NCI-H1436 (cell line): ENCODE results near the gene DCHS1.

ENCODE experiments used
- DNase-seq: peaks from one replicate; lab custom pipeline; 2025; lab: John Stamatoyannopoulos, UW

DCHS1 gene

GRCh38 chr11:6611092-6611962 is 44.3 kb downstream of the DCHS1 start:
- no peak for DNase-seq

- no peak for DNase-seq
Observed at GRCh38 chr11:6610591-6610990, 45.0 kb downstream of the DCHS1 start.

- DNase-seq: no peak
Observed at GRCh38 chr11:6609502-6610015, 46.0 kb downstream of the DCHS1 start.

DNA sequence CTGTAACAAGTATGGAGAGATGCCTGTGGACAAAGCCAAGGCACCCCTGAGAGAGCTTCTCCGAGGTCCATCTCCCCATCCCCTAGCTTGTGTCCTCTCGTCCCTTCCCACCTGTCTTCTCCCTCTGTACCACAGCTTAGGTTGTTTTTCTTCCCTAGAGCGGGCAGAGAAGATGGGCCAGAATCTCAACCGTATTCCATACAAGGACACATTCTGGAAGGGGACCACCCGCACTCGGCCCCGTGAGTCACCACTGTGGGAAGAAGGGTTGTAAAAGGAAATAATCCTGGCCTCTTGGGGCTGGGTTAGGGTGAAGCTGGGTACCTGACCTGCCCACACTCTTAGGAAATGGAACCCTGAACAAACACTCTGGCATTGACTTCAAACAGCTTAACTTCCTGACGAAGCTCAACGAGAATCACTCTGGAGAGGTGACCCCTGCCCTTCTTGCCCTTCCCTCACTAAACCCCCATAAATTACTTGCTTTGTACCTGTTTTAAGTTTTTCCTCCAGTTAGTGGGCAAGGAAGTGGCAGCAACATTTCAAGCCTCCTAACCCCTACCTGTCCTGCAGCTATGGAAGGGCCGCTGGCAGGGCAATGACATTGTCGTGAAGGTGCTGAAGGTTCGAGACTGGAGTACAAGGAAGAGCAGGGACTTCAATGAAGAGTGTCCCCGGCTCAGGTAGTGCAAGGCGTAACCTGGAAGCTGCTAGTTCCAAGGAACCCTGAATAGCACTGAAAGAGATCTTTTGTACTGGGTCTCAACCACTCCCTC is 46.7 kb downstream of the DCHS1 start:
- no peak for DNase-seq

GRCh38 chr11:6608011-6608410 is 47.6 kb downstream of the DCHS1 start:
- no peak for DNase-seq

DNA sequence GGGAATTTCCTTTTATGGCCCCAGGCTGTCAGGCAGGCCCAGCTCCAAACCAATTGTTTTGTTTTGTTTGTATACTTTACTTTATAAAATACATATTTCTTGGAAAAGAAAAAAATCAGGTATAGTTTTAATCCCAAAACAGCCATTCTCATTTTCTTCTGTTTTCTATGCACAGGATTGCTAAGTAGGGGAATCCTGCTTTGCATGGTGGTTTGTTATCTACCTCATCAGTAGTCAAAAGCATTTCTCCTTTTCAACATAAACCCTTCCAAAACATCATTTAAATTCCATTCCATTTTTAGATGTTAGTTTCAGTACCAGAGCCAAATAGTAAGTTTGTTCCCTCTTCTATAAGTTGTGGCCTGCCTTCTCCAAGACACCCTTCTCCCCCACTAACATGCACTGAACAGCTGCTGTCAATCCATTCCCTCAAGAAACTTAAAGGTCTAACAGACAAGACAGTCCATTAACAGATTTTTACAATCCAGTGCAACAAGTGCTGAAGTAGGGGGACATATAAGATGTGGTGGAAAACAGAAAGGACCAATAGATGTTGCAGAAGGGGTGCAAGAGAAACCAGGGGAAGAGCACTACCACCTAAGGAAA is 48.3 kb downstream of the DCHS1 start:
- no peak for DNase-seq

DNA sequence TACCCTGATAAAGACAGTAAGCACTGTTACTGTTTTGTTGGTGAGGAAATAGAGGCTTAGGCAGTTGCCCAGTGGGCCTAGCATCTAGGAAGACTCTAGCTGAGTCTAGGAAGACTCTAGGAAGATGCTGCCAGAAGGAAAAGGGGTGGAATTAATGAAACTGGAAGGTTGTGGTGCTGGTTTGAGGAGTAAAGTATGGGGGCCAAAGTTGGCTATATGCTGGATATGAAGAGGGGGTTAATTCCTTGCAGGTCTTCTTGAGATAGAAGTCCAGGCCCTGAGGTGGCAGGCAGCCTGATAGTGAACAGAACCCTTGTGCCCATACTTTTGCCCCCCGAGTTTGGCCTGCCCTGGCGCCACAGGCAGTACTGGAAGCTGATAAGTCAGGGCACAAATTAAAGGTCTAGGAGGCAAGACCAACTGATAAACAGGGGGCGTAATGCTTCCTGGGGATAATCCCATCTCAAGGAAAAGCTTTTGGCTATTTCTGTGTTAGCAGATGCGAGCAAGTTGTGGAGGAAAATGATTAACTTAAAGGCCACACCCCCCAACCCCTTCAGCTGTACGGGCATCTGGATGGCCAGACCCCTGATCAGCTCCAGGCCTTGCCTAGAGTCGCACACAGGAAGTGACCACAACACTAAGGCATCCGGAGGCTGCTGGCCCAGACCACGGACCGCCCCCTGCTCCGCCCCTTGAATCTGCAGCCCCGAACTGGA is 49.0 kb downstream of the DCHS1 start:
- no peak for DNase-seq

DNA sequence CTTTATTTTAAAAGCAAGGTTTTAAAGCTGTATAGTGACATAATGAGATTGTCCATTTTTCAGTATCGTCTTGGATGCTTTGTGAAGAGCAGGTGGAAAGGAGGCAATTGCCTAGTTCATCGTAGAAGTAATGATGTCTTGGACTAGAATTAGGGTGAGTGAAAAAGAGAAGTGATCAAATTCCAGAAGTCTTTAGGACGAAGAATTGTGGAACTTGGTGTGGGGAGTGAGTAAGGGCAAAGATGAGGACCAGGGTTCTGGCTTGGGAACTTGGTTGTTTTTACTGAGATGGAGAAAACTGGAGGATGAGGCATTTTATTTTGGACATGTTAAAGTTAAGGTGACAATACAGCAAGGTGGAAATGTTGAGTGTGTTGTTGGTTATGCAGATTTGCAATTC is 50.8 kb downstream of the DCHS1 start:
- DNase-seq: no peak

- no peak for DNase-seq
Observed at GRCh38 chr11:6604081-6604626, 51.5 kb downstream of the DCHS1 start.

- peak; percentile 51 for DNase-seq
Observed at GRCh38 chr11:6603287-6604080, 52.1 kb downstream of the DCHS1 start, which contains the start of the genes ILK and RRP8. TSS of gene ILK (plus strand) at chr11:6603774. CDS start at chr11:6604272, 498 bp downstream. TSS of gene RRP8 (minus strand) at chr11:6603616. CDS start at chr11:6603502, 114 bp downstream.

GRCh38 chr11:6602096-6602940 is 53.3 kb downstream of the DCHS1 start:
- no peak for DNase-seq

DNA sequence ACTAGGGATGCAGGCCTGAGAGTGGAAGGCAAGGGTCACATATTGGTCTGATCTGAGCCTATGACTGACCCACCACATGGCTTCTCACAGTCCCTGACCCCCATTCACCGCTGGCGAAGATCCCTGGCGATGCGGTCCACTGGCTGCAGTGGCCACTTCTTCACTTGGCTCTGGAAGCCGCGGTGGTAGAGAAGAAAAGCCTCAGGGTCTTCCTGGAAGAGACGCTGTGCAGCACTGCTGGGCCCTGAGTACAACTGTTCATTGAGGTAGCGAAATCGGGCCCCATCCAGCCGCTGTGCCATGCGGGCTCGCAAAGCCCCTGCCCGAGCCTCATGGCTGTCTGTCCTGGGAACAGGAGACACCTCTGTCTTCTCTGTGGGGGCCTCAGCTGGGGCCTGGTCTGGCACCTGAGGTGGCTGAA is 54.6 kb downstream of the DCHS1 start:
- DNase-seq: no peak

DNA sequence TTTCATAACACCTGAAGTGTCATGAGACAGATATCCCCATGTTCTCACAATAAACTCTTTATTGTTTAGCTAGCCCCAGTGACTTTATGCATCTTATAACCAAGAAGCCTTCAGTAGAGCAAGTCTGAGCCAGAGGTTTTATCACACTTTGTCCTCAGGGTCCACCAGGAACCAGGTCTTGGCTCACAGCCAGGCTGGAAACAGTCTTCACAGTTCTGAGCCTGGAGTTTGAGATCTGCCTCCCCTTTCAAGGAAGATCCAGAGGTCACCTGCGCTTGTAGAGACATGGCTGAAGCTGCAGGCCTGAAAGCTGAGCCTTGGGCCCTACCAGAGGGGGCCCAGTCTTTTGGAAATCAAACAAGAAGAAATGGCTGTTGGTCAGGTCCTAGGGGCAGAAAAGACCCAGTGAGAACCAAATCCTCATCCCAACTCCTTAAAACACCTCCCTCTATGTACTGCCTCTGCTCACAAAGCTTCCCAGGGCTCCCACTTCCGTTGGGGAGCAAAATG is 55.7 kb downstream of the DCHS1 start:
- no peak for DNase-seq

- DNase-seq: no peak
Observed at GRCh38 chr11:6599449-6599848, 56.2 kb downstream of the DCHS1 start.

DNA sequence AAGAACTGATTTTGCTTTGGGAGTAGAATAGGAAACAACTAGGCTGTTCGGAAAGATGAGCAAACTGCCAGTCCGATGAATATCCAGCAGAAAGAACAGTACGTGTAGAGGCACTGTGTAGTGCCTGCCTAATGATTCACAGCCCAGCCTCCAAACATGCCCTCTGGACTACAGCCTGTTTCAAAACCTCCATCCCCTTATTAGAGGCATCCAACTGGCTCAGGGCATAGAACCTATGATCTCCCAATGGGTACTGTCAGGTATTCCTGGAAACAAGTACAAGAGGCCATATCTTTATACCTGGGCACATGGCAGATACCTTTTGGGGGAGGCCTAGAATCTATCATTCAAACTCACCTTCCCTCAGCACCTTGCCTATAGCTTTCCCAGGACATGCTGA is 57.1 kb downstream of the DCHS1 start:
- DNase-seq: no peak

DNA sequence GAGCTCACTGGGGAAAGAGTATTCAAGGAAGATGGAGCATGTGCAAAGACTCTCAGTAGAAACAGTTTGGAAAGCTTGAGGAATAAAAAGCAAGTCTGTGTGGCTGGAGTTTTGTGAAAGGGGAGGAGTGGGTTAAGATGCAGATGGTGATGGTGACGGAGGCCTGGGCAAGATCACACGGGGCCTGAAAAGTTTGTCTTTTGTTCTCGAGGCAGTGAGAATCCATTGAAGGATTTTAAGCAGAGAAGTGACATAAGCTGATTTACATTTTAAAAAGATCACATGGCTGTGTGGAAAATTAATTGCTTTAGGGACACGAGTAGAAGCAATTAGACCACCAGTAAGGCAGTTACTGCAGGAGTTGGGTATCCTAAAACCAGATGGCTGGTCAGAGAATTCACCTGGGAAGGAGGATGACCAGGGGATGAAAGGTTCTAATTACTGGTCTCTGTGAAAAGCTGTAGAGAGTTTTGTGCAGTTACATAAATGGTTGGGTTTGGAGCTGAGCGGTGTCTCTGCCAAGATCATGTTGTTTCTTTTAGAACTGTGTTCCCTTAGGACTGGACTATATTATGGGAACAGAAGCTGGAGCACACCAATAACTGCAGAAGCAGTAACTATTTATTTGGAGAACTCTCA is 59.3 kb downstream of the DCHS1 start:
- no peak for DNase-seq

GRCh38 chr11:6594142-6594768 is 61.4 kb downstream of the DCHS1 start:
- DNase-seq: no peak

GRCh38 chr11:6588018-6588417 is 67.6 kb downstream of the DCHS1 start:
- DNase-seq: no peak
